Neural crest cell (in vitro differentiated cells): ENCODE measurements around the gene HECW1. TPM values are rescaled to one million over a fixed set of nuclear protein-coding genes. Genes with fewer than 3 reads are reported as not detected.

Experiments used
- DNase-seq: peaks from one replicate; pipeline ENCODE4 v3.0.0; 2021; ENCODE audit warnings: low read depth, mixed read lengths, low spot score
- H3K27ac Mint-ChIP-seq: one replicate; pipeline ENCODE4 v1.8.0; 2021; ENCODE audit warnings: mild to moderate bottlenecking, mixed read lengths; ENCODE audit not compliant: unreplicated experiment
- H3K27me3 Mint-ChIP-seq: 2 replicates; pipeline ENCODE4 v1.8.0; 2021; ENCODE audit warnings: low read depth, mild to moderate bottlenecking, mixed read lengths
- H3K36me3 Mint-ChIP-seq: 2 replicates; pipeline ENCODE4 v1.8.0; 2021; ENCODE audit warnings: low read depth, mild to moderate bottlenecking, mixed read lengths
- H3K4me1 Mint-ChIP-seq: 2 replicates; pipeline ENCODE4 v1.8.0; 2021; ENCODE audit warnings: mixed read lengths
- H3K4me3 Mint-ChIP-seq: one replicate; pipeline ENCODE4 v1.8.0; 2021; ENCODE audit warnings: mild to moderate bottlenecking, mixed read lengths
- H3K9me3 Mint-ChIP-seq: 2 replicates; pipeline ENCODE4 v1.8.0; 2021; ENCODE audit warnings: mixed read lengths
- total RNA-seq: library from RNA; stranded (reverse); gene quantifications from 2 replicates; pipeline ENCODE4 v1.2.1, GENCODE V29; 2021
- TF ChIP-seq, protein P1 (sequence below): fragments of 200-600 bp; sonication (generic); conservative IDR thresholded peaks from 2 replicates; pipeline ENCODE4 v1.5.0; 2021; ENCODE audit warnings: antibody characterized with exemption, mild to moderate bottlenecking

Gene HECW1
- total RNA-seq, 1 donor from 2014 or later, result 3.6 TPM

DNA sequence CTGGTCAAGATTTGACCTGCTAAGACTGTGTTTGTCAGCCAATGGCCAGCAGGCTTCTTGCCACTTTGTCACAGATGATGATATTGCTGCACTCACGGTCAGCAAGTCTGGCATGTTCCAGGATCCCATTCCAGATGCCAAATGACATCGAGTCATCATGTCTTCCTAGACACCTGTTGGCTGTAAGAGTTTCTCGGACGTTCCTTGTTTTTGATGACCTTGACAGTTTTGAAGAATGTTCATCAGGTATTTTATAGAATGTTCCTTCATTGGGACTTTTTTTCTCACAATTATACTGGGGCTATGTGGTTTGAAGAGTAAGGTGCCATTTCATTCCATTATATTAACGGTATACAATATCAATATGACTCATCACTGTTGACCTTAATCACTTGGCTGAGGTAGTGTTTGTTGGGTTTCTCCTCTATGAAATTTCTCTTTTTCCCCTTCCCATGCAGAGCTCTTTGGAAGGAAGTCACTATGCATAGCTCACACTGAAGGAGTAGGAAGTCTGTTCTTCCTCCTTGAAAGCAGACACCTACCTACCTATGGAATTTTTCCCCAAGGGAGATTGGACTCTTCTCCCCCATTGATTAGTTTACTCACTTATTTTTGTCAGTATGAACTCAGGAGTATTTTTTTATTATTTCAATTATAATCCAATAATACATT is 31.6 kb downstream of the HECW1 start:
- no peak for DNase-seq
- Mint-ChIP-seq H3K4me3 (no peak overlapping the region), H3K36me3 (no peaks in the 10 kb centered on the region), H3K4me1 (peaks cover 15% of the 10 kb centered on the region), H3K27me3 (no peaks in the 10 kb centered on the region), H3K9me3 (peaks cover 6% of the 10 kb centered on the region), H3K27ac (no peak overlapping the region)
- TF ChIP-seq, protein P1, sequence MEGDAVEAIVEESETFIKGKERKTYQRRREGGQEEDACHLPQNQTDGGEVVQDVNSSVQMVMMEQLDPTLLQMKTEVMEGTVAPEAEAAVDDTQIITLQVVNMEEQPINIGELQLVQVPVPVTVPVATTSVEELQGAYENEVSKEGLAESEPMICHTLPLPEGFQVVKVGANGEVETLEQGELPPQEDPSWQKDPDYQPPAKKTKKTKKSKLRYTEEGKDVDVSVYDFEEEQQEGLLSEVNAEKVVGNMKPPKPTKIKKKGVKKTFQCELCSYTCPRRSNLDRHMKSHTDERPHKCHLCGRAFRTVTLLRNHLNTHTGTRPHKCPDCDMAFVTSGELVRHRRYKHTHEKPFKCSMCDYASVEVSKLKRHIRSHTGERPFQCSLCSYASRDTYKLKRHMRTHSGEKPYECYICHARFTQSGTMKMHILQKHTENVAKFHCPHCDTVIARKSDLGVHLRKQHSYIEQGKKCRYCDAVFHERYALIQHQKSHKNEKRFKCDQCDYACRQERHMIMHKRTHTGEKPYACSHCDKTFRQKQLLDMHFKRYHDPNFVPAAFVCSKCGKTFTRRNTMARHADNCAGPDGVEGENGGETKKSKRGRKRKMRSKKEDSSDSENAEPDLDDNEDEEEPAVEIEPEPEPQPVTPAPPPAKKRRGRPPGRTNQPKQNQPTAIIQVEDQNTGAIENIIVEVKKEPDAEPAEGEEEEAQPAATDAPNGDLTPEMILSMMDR, result no peak

DNA sequence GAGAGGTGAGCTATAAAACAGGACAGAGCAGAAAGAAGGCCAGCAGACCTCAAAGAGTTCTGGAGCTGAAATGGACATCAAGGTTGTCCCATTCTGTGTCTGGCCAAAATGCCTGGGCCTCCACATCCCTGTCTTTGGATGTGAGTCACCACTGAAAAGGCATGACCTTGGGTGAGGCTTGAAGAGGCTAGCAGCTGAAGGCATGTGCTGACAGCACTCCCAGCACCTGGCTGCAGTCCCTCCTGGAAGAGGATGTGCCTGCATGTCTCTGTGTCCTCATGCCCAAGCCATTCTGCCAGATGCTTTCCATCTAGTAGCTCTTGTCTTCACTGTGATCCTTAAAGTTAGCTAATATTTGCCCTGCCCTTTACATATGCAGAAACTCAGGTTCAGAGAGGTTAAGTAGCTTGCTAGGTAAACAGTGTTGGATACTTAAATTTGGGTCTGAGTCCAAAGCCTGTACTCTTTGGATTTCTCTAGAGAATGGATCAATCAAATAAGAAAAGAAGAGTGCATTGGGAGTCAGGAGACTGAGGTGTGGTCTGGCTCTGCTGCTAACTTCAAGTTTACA is 35.8 kb downstream of the HECW1 start:
- no peaks in the 10 kb centered on the region for H3K27me3 Mint-ChIP-seq
- no peak for DNase-seq
- no peak overlapping the region for H3K27ac Mint-ChIP-seq
- TF ChIP-seq, protein P1, result no peak
- no peak overlapping the region for H3K4me3 Mint-ChIP-seq
- H3K36me3 Mint-ChIP-seq, result no peaks in the 10 kb centered on the region
- H3K4me1 Mint-ChIP-seq, result no peaks in the 10 kb centered on the region
- H3K9me3 Mint-ChIP-seq, result peaks cover 7% of the 10 kb centered on the region

DNA sequence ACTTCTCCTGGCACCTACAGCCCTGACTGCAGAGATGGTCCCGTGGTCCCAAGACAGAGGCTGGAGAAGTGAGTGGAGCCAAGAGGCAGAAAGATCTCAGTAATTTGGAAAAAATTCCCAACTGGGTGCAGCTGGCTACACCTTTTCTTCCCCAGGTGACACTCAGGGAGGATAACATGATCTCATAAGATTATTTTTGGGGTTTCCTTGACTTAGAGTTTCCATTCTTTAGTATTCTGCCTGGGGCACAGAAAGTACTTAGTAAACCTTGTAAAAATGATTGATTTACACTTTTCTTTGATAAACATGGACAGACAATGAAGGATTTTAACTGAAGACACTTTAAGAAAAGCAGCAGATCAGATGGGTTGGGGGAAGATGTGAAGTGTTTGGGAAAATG is 38.6 kb downstream of the HECW1 start:
- no peak for DNase-seq
- Mint-ChIP-seq H3K4me1 (peaks cover 4% of the 10 kb centered on the region), H3K27me3 (no peaks in the 10 kb centered on the region), H3K36me3 (no peaks in the 10 kb centered on the region), H3K4me3 (no peak overlapping the region), H3K27ac (no peak overlapping the region), H3K9me3 (peaks cover 3% of the 10 kb centered on the region)
- TF ChIP-seq, protein P1, result no peak

DNA sequence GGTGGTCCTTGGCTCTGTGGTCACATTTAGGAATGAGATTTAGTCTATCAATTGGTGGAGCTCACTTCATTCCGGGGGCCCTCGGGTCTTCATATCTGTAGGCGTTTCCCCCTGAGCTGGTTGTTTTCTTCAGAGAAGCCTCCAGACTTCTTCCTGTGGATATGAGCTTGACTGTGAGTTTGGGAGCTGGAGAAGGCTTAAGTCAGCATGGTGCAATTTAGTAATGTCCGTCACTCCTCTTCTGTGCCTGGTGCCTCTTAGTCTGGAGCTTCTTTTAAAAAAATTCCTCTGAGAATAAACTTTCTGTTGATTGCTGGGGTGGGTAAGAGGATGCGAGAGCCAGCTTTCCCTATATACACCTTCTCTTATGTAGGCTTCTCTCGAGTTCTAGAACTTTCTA is 40.2 kb downstream of the HECW1 start:
- peaks cover 7% of the 10 kb centered on the region for H3K9me3 Mint-ChIP-seq
- peaks cover 4% of the 10 kb centered on the region for H3K4me1 Mint-ChIP-seq
- TF ChIP-seq, protein P1, result no peak
- no peaks in the 10 kb centered on the region for H3K36me3 Mint-ChIP-seq
- H3K4me3 Mint-ChIP-seq, result no peak overlapping the region
- DNase-seq, result no peak
- no peaks in the 10 kb centered on the region for H3K27me3 Mint-ChIP-seq
- no peak overlapping the region for H3K27ac Mint-ChIP-seq

DNA sequence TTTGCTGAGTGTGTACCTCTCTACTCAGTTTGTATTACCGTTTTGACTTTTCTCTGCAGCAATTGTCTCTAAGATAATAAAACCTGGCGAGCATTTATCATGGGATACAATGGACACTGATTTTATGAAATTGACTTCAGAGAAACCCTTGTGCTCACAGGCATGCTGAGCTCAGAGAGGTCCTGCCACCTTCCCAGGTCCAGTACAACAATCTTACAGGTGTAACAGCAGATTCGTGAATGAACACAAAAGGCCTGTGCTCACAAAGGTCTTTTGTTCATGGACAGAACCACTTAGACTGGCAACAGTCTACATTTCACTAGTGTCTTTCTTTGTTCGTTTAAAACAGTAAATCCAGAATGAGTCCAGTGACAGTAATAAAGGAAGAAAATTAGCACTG is 43.2 kb downstream of the HECW1 start:
- TF ChIP-seq, protein P1, result no peak
- Mint-ChIP-seq H3K4me3 (no peak overlapping the region), H3K27me3 (no peaks in the 10 kb centered on the region), H3K9me3 (peaks cover 7% of the 10 kb centered on the region), H3K27ac (no peak overlapping the region), H3K4me1 (peaks cover 4% of the 10 kb centered on the region), H3K36me3 (no peaks in the 10 kb centered on the region)
- DNase-seq, result no peak
